Activated naive CD8-positive, alpha-beta T cell treated with anti-CD3 and anti-CD28 coated beads, Interleukin-2, amount 10 ng/mL, durations not matched to agents 7 days and 5 days (primary cell): ENCODE results near the gene LRP4. TPM values are rescaled to one million over a fixed set of nuclear protein-coding genes. Genes with fewer than 3 reads are reported as not detected.
"Not testable (repeated sequence)": the region's sequence is repeated elsewhere in the genome, so short reads cannot be mapped to it uniquely, and the experiment has no call there.

ENCODE experiments used
- ATAC-seq: fragments of 150-1000 bp; cut with Tn5 transposase; one replicate; pipeline ENCODE4 v1.10.0; 2021; ENCODE audit warnings: low read depth, moderate library complexity
- POLR2A ChIA-PET: fragments of 350-600 bp; sonication (Branson Sonifier 250); formaldehyde crosslinking; loops from one replicate; lab custom pipeline; 2021; ENCODE audit warnings: antibody characterized with exemption; lab: Charles Lee
- DNase-seq: peaks from one replicate; pipeline ENCODE4 v3.0.0; 2021
- H3K27ac Mint-ChIP-seq: one replicate; pipeline ENCODE4 v1.8.0; 2022; ENCODE audit warnings: mild to moderate bottlenecking, mixed read lengths
- H3K27me3 Mint-ChIP-seq: one replicate; pipeline ENCODE4 v1.8.0; 2022; ENCODE audit warnings: mild to moderate bottlenecking, moderate library complexity, mixed read lengths
- H3K36me3 Mint-ChIP-seq: one replicate; pipeline ENCODE4 v1.8.0; 2021; ENCODE audit warnings: mild to moderate bottlenecking, mixed read lengths
- H3K4me1 Mint-ChIP-seq: one replicate; pipeline ENCODE4 v1.8.0; 2021; ENCODE audit warnings: mixed read lengths
- H3K4me3 Mint-ChIP-seq: one replicate; pipeline ENCODE4 v1.8.0; 2022; ENCODE audit warnings: mild to moderate bottlenecking, moderate library complexity, mixed read lengths
- H3K9me3 Mint-ChIP-seq: one replicate; pipeline ENCODE4 v1.8.0; 2021; ENCODE audit warnings: mixed read lengths
- total RNA-seq, 2 experiments: library from RNA; stranded (reverse); gene quantifications; one replicate each; pipeline ENCODE4 v1.2.3, GENCODE V29; 2021

The LRP4 gene
- total RNA-seq, 2 experiments from 2014 or later = 0.06 TPM; not detected in 1

DNA sequence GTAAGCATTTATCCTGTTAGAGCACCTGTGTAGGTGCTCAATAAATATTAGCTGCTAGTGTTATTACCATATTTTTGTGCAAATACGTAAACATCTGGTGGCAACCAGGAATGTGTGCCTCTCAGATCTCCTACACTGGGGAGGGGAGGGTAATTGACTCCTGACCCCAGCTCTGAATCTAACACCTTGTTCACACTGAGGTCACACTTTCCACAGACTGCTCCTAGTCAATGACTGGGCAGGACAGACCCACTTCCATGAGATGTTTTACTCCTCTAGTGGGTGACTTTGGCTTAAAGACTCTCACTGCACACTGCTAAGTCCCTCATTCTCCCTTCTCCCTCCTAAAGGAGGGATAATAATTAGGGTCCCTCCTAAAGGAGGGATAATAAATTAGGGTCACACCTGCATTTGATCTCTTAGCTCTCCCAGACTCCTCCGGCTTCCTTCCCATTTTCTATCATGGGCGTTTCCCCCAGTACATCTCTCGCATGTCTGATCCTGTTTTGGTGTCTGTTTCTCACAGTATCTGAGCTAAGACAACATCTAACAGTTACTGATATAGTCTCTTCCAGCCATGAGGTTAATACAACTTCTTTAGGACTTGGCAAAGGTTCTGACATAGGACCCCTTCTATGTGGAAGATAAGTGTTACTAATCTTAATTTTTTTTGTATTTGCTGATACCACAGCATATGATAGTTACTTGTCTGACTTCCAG lies 26.2 kb upstream of the LRP4 start:
- Mint-ChIP-seq H3K36me3 (no peaks in the 10 kb centered on the region), H3K27me3 (no peaks in the 10 kb centered on the region), H3K9me3 (no peaks in the 10 kb centered on the region), H3K4me3 (no peak overlapping the region), H3K4me1 (no peaks in the 10 kb centered on the region), H3K27ac (no peak overlapping the region)
- no peak for DNase-seq
- POLR2A ChIA-PET = interaction anchor here (0.5 kb wide), 1 partner anchor 85 kb away, joined by 3 read pairs; no protein-coding TSS in a partner anchor
- ATAC-seq = no peak

DNA sequence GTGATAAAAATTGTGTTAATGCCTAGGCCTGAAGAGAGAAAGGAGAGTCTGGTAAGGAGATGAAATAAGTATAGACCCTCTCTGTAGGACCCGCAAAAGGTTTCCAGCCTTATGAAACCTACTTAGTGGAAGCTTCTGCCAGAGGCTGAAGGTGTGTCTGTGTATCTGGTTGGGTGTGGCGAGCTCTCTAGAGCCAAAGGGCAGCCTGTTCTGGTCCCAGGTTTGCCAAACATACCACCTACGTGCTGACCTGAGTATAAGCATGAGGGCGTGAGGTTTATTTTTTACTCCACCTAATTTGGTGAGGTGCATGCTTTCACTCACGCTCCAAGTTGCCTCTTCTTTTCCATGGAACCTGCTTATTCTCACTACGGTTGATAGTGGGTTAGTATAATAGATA lies 23.8 kb upstream of the LRP4 start:
- Mint-ChIP-seq H3K9me3 (no peaks in the 10 kb centered on the region), H3K4me3 (no peak overlapping the region), H3K36me3 (no peaks in the 10 kb centered on the region), H3K27me3 (no peaks in the 10 kb centered on the region), H3K4me1 (peaks cover 2% of the 10 kb centered on the region), H3K27ac (no peak overlapping the region)
- POLR2A ChIA-PET = no interaction called here
- ATAC-seq = no peak
- no peak for DNase-seq

DNA sequence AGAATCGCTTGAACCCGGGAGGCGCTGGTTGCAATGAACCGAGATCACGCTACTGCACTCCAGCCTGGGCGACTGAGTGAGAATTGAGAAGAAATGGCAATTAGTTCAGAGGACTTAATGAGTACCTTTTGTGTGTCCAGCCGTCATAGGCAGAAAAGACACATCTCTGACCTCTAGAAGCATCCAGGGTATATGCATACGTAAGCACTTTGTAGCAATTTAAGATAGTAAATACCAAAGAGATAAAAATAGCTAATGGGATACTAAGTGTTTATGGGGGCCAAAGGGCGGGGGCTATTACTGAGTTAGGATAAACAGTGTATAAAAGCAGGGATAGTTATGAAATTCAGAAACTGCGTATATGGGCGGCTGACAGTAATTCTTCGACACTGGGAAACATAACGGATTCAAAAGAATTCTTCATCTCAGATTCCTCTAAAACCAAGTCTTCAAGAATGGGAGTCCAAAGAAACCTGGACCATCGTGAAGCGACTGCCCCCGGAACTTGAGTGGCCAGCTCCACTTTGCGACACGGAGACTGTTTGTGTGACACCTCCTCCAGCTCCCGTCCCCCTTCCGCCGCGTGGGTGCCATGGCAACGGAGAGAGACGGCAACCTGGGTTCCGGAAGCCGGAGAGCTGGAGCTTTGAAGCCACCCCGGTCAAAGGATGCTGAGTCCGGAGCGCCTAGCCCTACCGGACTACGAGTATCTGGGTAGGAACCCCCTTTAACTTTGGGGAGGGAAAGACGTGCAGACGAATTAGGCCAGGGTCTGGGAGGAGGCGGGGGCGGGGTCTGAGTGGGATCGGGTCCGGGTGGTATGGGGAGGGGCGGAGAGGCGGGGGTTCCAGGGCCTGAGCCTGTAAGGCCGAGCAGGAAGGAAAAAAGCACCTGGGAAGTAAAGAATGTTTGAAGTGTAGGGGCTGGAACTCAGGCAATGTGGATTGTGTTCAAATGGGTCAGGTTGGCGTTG lies 18.1 kb upstream of the LRP4 start, which contains the start of gene CSTPP1:
CSTPP1 (plus strand) TSS at position 624 of the 973 bp plus-strand sequence; CDS start at position 669, 45 bp downstream.
- Mint-ChIP-seq H3K36me3 (no peaks in the 10 kb centered on the region), H3K4me3 (peak within 1 kb of the TSS; percentile 97), H3K4me1 (peaks cover 11% of the 10 kb centered on the region), H3K27ac (peak within 1 kb of the TSS; percentile 87), H3K9me3 (no peaks in the 10 kb centered on the region), H3K27me3 (peaks cover 10% of the 10 kb centered on the region)
- POLR2A ChIA-PET = interaction anchor here (0.7 to 1.0 kb wide), 4 partner anchors 11 to 521 kb away, joined by 3 read pairs; no protein-coding TSS in a partner anchor
- ATAC-seq (peak; percentile 96), DNase-seq (peak; percentile 92)

DNA sequence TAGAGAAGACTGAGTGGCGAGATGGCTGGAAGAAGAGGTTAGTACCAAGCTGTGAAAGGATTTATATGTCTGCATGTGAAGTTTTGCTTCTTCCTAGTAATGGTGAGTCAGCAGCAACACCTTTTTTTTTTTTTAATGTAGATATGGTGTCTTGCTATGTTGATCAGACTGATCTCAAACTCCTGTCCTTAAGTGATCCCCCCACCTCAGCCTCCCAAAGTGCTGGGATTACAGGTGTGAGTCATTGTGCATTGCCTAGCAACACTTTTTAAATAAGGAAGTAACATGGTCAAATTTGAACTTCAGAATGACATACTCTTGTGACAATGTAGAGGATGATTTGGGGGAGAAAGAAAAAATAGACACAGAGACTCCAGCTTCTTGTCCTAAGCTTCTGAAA lies 11.7 kb upstream of the LRP4 start:
- DNase-seq (no peak), ATAC-seq (no peak)
- Mint-ChIP-seq H3K4me1 (no peaks in the 10 kb centered on the region), H3K27ac (no peak overlapping the region), H3K9me3 (no peaks in the 10 kb centered on the region), H3K27me3 (peaks cover 26% of the 10 kb centered on the region), H3K36me3 (no peaks in the 10 kb centered on the region), H3K4me3 (no peak overlapping the region)
- POLR2A ChIA-PET = no interaction called here

DNA sequence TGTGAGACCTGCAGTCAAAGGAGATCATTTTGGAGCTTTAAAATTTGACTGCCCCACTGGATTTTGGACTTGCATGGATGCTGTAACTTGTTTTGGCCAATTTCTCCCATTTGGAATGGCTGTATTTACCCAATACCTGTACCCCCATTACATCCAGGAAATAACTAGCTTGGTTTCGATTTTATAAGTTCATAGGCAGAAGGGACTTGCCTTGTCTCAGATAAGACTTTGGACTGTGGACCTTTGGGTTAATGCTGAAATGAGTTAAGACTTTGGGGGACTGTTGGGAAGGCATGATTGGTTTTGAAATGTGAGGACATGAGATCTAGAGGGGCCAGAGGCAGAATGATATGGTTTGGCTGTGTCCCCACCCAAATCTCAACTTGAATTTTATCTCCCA lies 10.4 kb upstream of the LRP4 start:
- DNase-seq, ATAC-seq, H3K4me1 Mint-ChIP-seq, H3K4me3 Mint-ChIP-seq, H3K9me3 Mint-ChIP-seq, H3K27ac Mint-ChIP-seq, H3K36me3 Mint-ChIP-seq: not testable (repeated sequence)
- peaks cover 26% of the 10 kb centered on the region for H3K27me3 Mint-ChIP-seq
- POLR2A ChIA-PET = interaction anchor here (0.5 kb wide), 1 partner anchor 773 kb away, joined by 4 read pairs; no protein-coding TSS in a partner anchor

DNA sequence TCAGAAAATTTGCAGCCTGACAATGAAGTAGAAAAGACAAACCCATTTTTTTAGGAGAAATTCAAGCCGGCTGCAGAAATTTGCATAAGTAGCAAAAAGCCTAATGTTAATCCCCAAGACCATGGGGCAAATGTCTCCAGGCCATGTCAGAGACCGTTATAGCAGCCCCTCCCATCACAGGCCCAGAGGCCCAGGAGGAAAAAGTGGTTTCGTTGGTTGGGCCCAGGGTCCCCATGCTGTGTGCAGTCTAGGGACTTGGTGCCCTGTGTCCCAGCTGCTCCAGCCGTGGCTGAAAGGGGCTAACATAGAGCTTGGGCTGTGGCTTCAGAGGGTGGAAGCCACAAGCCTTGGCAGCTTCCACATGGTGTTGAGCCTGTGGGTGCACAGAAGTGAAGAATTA lies 9.6 kb upstream of the LRP4 start:
- H3K36me3 Mint-ChIP-seq, H3K27ac Mint-ChIP-seq, ATAC-seq, H3K4me1 Mint-ChIP-seq, POLR2A ChIA-PET, H3K4me3 Mint-ChIP-seq, H3K9me3 Mint-ChIP-seq, DNase-seq: not testable (repeated sequence)
- peaks cover 26% of the 10 kb centered on the region for H3K27me3 Mint-ChIP-seq

DNA sequence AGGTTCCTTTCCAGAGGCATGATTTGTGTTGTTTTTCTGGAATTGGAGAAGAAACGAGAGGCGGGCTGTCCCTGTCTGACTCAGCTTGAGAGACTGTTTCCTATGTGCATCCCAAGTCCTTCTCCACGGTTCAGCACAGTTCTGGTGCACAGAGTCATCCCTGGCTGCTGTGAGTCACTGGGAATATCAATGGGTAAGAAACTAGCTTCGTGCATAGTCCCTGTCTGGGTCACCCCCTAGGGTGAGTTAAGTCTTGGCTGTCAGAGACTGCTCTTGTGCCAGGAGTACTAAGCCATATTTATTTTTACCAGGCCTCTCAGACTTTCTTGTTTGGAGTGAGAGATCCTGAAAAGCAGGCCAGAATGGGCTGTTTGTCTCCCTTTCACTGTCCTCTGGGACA lies 2.4 kb upstream of the LRP4 start:
- H3K9me3 Mint-ChIP-seq = no peaks in the 10 kb centered on the region
- peaks cover 43% of the 10 kb centered on the region for H3K27me3 Mint-ChIP-seq
- peaks cover 27% of the 10 kb centered on the region for H3K4me1 Mint-ChIP-seq
- no peak overlapping the region for H3K4me3 Mint-ChIP-seq
- no peak overlapping the region for H3K27ac Mint-ChIP-seq
- ATAC-seq (no peak), DNase-seq (no peak)
- POLR2A ChIA-PET = no interaction called here
- H3K36me3 Mint-ChIP-seq = no peaks in the 10 kb centered on the region

DNA sequence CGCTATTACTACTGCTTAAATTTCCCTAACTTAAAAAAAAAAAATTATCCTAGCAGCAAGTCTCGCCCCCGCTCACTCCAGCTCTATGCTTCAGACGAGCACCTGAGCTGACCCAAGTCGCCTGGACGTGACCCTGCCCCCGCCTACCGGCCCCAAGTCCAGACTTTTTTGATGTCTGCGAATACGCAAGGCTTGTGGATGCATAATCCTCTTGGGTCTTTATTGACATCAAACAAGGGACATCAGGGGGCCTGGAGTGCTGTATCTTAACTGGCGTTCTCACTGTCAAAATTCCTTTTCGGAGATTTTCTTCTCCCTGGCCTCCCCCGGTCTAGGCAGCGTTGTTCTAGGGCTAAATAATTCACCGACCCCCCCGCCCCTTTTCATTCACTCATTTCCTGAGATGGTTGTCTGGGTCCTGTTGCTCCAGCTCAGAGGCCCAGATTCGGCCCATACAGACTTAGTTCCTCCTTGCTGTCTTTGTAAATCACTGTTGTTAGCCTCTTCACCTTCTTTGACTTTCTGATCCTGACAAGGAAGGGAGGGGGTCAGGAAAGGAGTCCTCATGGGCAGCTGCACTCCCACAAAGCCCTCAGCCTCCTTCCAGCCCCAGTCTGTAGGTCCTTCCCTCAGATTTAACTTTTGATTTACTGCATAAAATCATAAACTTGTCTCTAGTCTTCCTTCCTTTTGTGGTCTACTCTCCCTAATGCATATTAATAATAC lies 601 bp upstream of the LRP4 start:
- Mint-ChIP-seq H3K4me1 (peaks cover 25% of the 10 kb centered on the region), H3K27me3 (peaks cover 58% of the 10 kb centered on the region)
- ATAC-seq = no peak

DNA sequence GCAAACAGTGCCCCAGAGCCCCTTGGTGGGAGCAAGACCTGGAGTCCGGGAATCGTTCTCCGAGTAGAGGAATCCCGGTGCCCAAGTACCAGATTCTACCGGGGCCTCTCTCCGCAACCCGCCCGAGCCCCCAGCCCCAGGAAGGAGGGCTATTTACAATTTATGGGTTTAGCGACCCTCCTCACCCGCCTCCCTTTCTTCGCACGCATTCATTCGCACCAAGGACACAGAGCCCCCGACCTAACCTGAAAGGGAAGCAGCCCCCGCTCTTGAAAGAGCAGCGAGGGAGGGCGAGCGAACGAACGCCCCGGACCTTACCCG lies 628 bp downstream of the LRP4 start:
- DNase-seq (no peak), ATAC-seq (no peak)
- H3K4me1 Mint-ChIP-seq = peaks cover 25% of the 10 kb centered on the region
- H3K36me3 Mint-ChIP-seq = no peaks in the 10 kb centered on the region
- POLR2A ChIA-PET = interaction anchor here (1.3 kb wide), 1 partner anchor 19 kb away, joined by 3 read pairs; the partner anchor contains the start of gene CSTPP1
- peaks cover 71% of the 10 kb centered on the region for H3K27me3 Mint-ChIP-seq
- peak overlapping the region; percentile 69 for H3K4me3 Mint-ChIP-seq
- H3K27ac Mint-ChIP-seq = no peak overlapping the region
- no peaks in the 10 kb centered on the region for H3K9me3 Mint-ChIP-seq

More for the DNA sequence above, 601 bp upstream of the LRP4 start:
- Mint-ChIP-seq H3K9me3 (no peaks in the 10 kb centered on the region), H3K4me3 (peak overlapping the region; percentile 77), H3K36me3 (no peaks in the 10 kb centered on the region), H3K27ac (no peak overlapping the region)
- DNase-seq = no peak
- POLR2A ChIA-PET = no interaction called here

DNA sequence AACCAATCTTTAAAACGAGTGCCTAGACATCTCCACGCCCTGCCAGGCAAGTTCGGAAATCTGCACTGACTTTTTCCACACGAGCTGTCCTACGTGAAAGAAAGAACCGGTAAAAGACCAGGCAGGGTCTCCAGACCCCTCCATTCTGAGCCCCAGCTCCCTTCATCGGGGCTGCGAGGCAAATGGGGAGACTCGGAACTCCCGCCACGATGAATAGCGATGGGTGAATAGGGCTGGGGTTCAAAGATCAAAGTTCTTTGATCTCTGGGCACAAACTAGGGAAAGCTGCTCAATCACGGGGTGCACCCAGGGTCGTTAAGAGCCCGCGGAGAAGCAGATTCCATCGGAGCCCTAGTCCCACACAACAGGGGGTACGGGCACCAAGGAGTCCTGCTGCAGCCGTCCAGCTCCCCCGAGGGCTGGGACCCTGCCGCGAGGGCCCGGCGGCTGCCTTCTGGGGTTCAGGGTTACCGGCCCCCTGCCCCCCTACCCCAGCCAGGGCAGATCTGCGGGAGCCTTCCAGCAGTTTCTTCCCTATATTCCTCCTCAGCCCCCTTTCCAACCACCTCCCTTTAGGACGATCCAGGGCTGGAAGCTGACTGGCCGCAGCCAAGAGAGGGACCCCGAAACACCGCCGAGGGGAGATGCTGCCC lies 1.1 kb downstream of the LRP4 start:
- Mint-ChIP-seq H3K27ac (no peak overlapping the region), H3K4me1 (peaks cover 25% of the 10 kb centered on the region), H3K27me3 (peaks cover 75% of the 10 kb centered on the region), H3K9me3 (no peaks in the 10 kb centered on the region), H3K4me3 (peak overlapping the region; percentile 69), H3K36me3 (no peaks in the 10 kb centered on the region)
- DNase-seq = no peak
- ATAC-seq = peak; percentile 13
- POLR2A ChIA-PET = interaction anchor here (0.7 to 1.3 kb wide), 2 partner anchors 19 to 151 kb away, joined by 3 read pairs; partner anchors contain the start of gene CSTPP1

DNA sequence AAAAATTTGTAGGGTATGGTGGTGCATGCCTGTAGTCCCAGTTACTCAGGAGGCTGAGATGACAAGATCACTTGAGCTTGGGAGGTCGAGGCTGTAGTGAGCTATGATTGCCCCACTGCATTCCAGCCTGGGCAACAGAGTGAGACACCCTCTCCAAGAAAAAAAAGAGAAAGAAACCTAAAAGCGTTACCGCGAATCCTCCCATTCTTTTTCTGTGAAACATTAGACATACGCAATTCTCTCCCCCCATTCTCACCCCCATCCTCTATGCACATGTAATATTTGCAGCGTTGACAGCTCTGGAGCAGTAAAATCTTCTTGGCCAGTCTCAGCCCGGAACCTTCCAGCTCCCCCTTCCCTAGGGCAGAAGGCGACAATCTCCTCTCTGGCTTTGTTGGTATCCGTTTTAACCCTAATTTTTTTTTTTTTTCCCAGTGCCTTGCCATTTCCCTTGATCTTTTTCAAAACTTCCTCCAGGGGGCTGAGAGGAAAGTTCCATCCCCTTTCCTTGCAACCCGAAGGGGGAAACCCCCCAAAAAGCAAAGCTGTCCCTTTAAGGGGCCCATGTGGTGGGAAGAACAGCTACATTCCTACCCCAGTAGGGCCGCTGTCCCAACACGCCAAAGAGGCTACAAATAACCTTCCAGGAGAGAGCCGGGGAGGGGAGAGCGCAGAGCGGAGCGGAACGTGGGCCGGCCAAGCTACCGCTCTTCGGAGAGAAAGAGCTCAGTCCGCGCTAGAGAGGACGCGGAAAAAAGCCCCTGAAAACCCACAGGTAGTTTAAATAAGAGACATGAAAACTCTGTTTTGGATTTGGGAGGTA lies 1.9 kb downstream of the LRP4 start:
- ATAC-seq (peak; percentile 32), DNase-seq (no peak)
- POLR2A ChIA-PET = interaction anchor here (0.7 to 1.3 kb wide), 2 partner anchors 20 to 152 kb away, joined by 3 read pairs; partner anchors contain the start of gene CSTPP1
- H3K27me3 Mint-ChIP-seq = peaks cover 75% of the 10 kb centered on the region
- H3K4me3 Mint-ChIP-seq = peak overlapping the region; percentile 69
- no peaks in the 10 kb centered on the region for H3K9me3 Mint-ChIP-seq
- no peak overlapping the region for H3K27ac Mint-ChIP-seq
- H3K36me3 Mint-ChIP-seq = no peaks in the 10 kb centered on the region
- H3K4me1 Mint-ChIP-seq = peaks cover 25% of the 10 kb centered on the region

DNA sequence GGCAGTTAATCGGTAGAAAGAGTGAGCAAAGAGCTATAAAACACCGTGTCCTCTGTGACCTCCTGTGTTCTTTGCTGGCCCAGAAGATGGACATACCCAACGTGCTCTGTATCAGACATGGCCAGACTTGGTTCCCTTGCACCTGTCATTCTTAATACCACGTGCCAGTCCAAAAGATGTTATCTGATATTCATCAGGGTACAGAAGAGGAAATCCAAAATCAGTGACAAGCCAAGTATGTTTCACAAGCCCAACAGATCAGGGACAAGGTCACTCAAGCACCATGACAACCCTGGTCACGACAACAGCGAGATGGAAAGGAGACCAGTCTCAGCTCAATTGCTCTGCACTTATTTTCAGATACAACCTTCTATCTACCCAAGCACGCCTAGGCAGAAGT lies 3.4 kb downstream of the LRP4 start:
- peaks cover 23% of the 10 kb centered on the region for H3K4me1 Mint-ChIP-seq
- H3K27me3 Mint-ChIP-seq = peaks cover 78% of the 10 kb centered on the region
- no peak overlapping the region for H3K27ac Mint-ChIP-seq
- POLR2A ChIA-PET = no interaction called here
- no peak overlapping the region for H3K4me3 Mint-ChIP-seq
- no peaks in the 10 kb centered on the region for H3K9me3 Mint-ChIP-seq
- no peak for DNase-seq
- H3K36me3 Mint-ChIP-seq = no peaks in the 10 kb centered on the region
- no peak for ATAC-seq
